H1 (cell line): ENCODE data around the gene PAQR9. TPM values are rescaled to one million over a fixed set of nuclear protein-coding genes. Genes with fewer than 3 reads are reported as not detected.

Experiments
- CTCF ChIA-PET: fragments of 300-600 bp; sonication (Branson Sonifier 250); formaldehyde crosslinking; loops from one replicate; lab custom pipeline; 2021; ENCODE audit not compliant: partially characterized antibody; lab: Charles Lee
- POLR2A ChIA-PET: fragments of 300-600 bp; sonication (Branson Sonifier 250); formaldehyde crosslinking; loops from one replicate; lab custom pipeline; 2021; ENCODE audit warnings: inconsistent platforms; ENCODE audit not compliant: partially characterized antibody; lab: Charles Lee
- DNase-seq, 2 experiments: peaks; one replicate each; pipeline versions ENCODE4 v3.0.0 to v3.0.0-alpha.2; 2010 to 2022; ENCODE audit warnings: low spot score in 2 of 2, low read depth in 1 of 2, mixed read lengths in 1 of 2
- FAIRE-seq: peaks from 2 replicates; lab custom pipeline; 2011; peaks lifted over from hg19 to GRCh38; lab: Jason Lieb, UNC
- H2AFZ ChIP-seq: 2 replicates; pipeline ENCODE4 v1.8.1; 2012; ENCODE audit warnings: low read length, inconsistent platforms
- H2AK5ac ChIP-seq: 2 replicates; pipeline ENCODE4 v1.6.1; 2013; ENCODE audit warnings: low read depth, low read length
- H2BK120ac ChIP-seq: replicated peaks from 2 replicates; pipeline ENCODE3; 2013; ENCODE audit warnings: low read depth, low read length, inconsistent platforms
- H2BK12ac ChIP-seq: 2 replicates; pipeline ENCODE4 v1.6.1; 2013; ENCODE audit warnings: low read depth, low read length
- H2BK15ac ChIP-seq: 2 replicates; pipeline ENCODE4 v1.6.1; 2013; ENCODE audit warnings: low read length
- H2BK20ac ChIP-seq: 2 replicates; pipeline ENCODE4 v1.6.1; 2013; ENCODE audit warnings: low read length
- H2BK5ac ChIP-seq: 2 replicates; pipeline ENCODE4 v1.6.1; 2013; ENCODE audit warnings: low read depth, low read length
- H3K14ac ChIP-seq: 2 replicates; pipeline ENCODE4 v1.6.1; 2013; ENCODE audit warnings: inconsistent platforms; ENCODE audit not compliant: insufficient read length
- H3K18ac ChIP-seq: 2 replicates; pipeline ENCODE4 v1.6.1; 2013; ENCODE audit warnings: low read length; ENCODE audit errors: extremely low read depth
- H3K23ac ChIP-seq: 2 replicates; pipeline ENCODE4 v1.6.1; 2013; ENCODE audit warnings: inconsistent platforms; ENCODE audit not compliant: insufficient read length
- H3K23me2 ChIP-seq: 2 replicates; pipeline ENCODE4 v1.6.1; 2013; ENCODE audit warnings: low read depth, low read length
- H3K27ac ChIP-seq: 2 replicates; pipeline ENCODE4 v1.6.1; 2011; ENCODE audit warnings: low read depth, low read length, inconsistent platforms
- H3K27me3 ChIP-seq, 4 experiments: replicated peaks in 1 of 4; 1 replicate in 1 of 4; 2 replicates in 3 of 4; pipeline versions ENCODE4 v1.6.1 to v1.8.1; 2011 to 2013; ENCODE audit warnings: low read length in 3 of 4, mild to moderate bottlenecking in 3 of 4, inconsistent platforms in 2 of 4, mixed read lengths in 2 of 4, moderate library complexity in 1 of 4; ENCODE audit not compliant: control insufficient read depth in 3 of 4, insufficient read depth in 3 of 4; ENCODE audit errors: extremely low read depth in 1 of 4
- H3K36me3 ChIP-seq, 4 experiments: 2 replicates each; pipeline versions ENCODE4 v1.6.1 to v1.8.1; 2011 to 2013; ENCODE audit warnings: mild to moderate bottlenecking in 4 of 4, low read length in 3 of 4, moderate library complexity in 2 of 4, control low read depth in 1 of 4, inconsistent platforms in 1 of 4; ENCODE audit not compliant: insufficient read depth in 4 of 4, control insufficient read depth in 2 of 4
- H3K4ac ChIP-seq: replicated peaks from 2 replicates; pipeline ENCODE3; 2013; ENCODE audit warnings: low read length, low read depth, mixed read lengths, inconsistent platforms; ENCODE audit not compliant: insufficient read length
- H3K4me1 ChIP-seq, 4 experiments: replicated peaks in 1 of 4; 1 replicate in 1 of 4; 2 replicates in 3 of 4; pipeline versions ENCODE4 v1.6.1 to v1.8.1; 2011 to 2013; ENCODE audit warnings: low read length in 3 of 4, inconsistent platforms in 2 of 4, mixed read lengths in 1 of 4; ENCODE audit not compliant: insufficient read depth in 4 of 4, control insufficient read depth in 3 of 4
- H3K4me2 ChIP-seq, 2 experiments: 2 replicates each; pipeline versions ENCODE4 v1.6.1 to v1.8.1; 2011 to 2013; ENCODE audit warnings: low read depth in 2 of 2, low read length in 2 of 2, control low read depth in 1 of 2, inconsistent platforms in 1 of 2, mild to moderate bottlenecking in 1 of 2; ENCODE audit not compliant: insufficient read depth in 1 of 2
- H3K4me3 ChIP-seq, 4 experiments: fragments of 200-600, 300-600 bp in 1 of 4; sonication (generic), shearing (Covaris generic), sonication (Bioruptor Twin) in 1 of 4; 2 replicates each; pipeline versions ENCODE4 v1.5.1 to v1.8.1; 2011 to 2016; ENCODE audit warnings: low read length in 4 of 4, low read depth in 3 of 4, control low read depth in 2 of 4, inconsistent platforms in 2 of 4, mild to moderate bottlenecking in 2 of 4, mixed read lengths in 1 of 4, moderate library complexity in 1 of 4; ENCODE audit not compliant: insufficient read depth in 2 of 4; ENCODE audit errors: extremely low read depth in 1 of 4
- H3K56ac ChIP-seq: replicated peaks from 2 replicates; pipeline ENCODE3; 2013; ENCODE audit warnings: low read depth, mild to moderate bottlenecking, mixed read lengths, low read length, inconsistent platforms; ENCODE audit not compliant: insufficient read length
- H3K79me1 ChIP-seq: 2 replicates; pipeline ENCODE4 v1.6.1; 2013; ENCODE audit warnings: low read depth, low read length, control low read depth
- H3K79me2 ChIP-seq, 2 experiments: 2 replicates each; pipeline versions ENCODE4 v1.6.1 to v1.8.1; 2012 to 2013; ENCODE audit warnings: low read length in 2 of 2, mild to moderate bottlenecking in 2 of 2, inconsistent platforms in 1 of 2; ENCODE audit not compliant: insufficient read depth in 2 of 2, control insufficient read depth in 1 of 2
- H3K9ac ChIP-seq, 4 experiments: replicated peaks in 1 of 4; 1 replicate in 1 of 4; 2 replicates in 3 of 4; pipeline versions ENCODE4 v1.6.1 to v1.8.1; 2011 to 2013; ENCODE audit warnings: low read depth in 3 of 4, low read length in 3 of 4, control low read depth in 2 of 4, mild to moderate bottlenecking in 2 of 4, moderate library complexity in 2 of 4, inconsistent platforms in 1 of 4; ENCODE audit errors: extremely low read depth in 1 of 4
- H3K9me3 ChIP-seq, 2 experiments: 2 replicates each; pipeline versions ENCODE4 v1.6.1 to v1.8.1; 2012 to 2013; ENCODE audit warnings: mild to moderate bottlenecking in 2 of 2, moderate library complexity in 2 of 2, control low read depth in 1 of 2, inconsistent platforms in 1 of 2, low read depth in 1 of 2, low read length in 1 of 2, mixed read lengths in 1 of 2; ENCODE audit not compliant: insufficient read depth in 2 of 2
- H4K20me1 ChIP-seq, 2 experiments: replicated peaks in 1 of 2; 2 replicates each; pipeline versions ENCODE3 to v1.8.1; 2011 to 2013; ENCODE audit warnings: inconsistent platforms in 2 of 2, low read length in 2 of 2, mild to moderate bottlenecking in 1 of 2; ENCODE audit not compliant: insufficient read depth in 2 of 2, control insufficient read depth in 1 of 2
- H4K5ac ChIP-seq: 2 replicates; pipeline ENCODE4 v1.6.1; 2013; ENCODE audit warnings: low read length, low read depth, mixed read lengths, inconsistent platforms; ENCODE audit not compliant: insufficient read length
- H4K8ac ChIP-seq: 2 replicates; pipeline ENCODE4 v1.8.0; 2013; ENCODE audit warnings: mild to moderate bottlenecking, moderate library complexity, low read length, inconsistent platforms; ENCODE audit not compliant: insufficient read depth; ENCODE audit errors: extremely low read depth
- H4K91ac ChIP-seq: replicated peaks from 2 replicates; pipeline ENCODE3; 2013; ENCODE audit warnings: low read length, mixed read lengths, inconsistent platforms; ENCODE audit not compliant: insufficient read length
- ATF3 ChIP-seq: IDR thresholded peaks from 2 replicates; pipeline ENCODE4 v1.6.1; 2011; ENCODE audit warnings: low read depth, mild to moderate bottlenecking, low read length; ENCODE audit not compliant: insufficient read depth
- CBX5 ChIP-seq: fragments of 300-800, 300-1000 bp; sonication (generic); IDR thresholded peaks from 2 replicates; pipeline ENCODE4 v1.7.1; 2016; ENCODE audit warnings: antibody characterized with exemption, low read length, low read depth
- CEBPB ChIP-seq: IDR thresholded peaks from 2 replicates; pipeline ENCODE4 v1.6.1; 2012; ENCODE audit warnings: low read depth, low read length
- CHD1 ChIP-seq: IDR thresholded peaks from 2 replicates; pipeline ENCODE4 v1.6.1; 2012; ENCODE audit warnings: low read depth, low read length, improper control_type of control experiment
- EGR1 ChIP-seq: IDR thresholded peaks from 2 replicates; pipeline ENCODE4 v1.6.1; 2011; ENCODE audit warnings: low read depth, low read length, borderline replicate concordance
- EZH2 ChIP-seq: fragments of 200-600 bp; sonication (generic); IDR thresholded peaks from 2 replicates; pipeline ENCODE4 v1.7.1; 2012; ENCODE audit warnings: low read depth, mild to moderate bottlenecking, moderate library complexity, low read length, inconsistent platforms; ENCODE audit not compliant: severe bottlenecking
- FOSL1 ChIP-seq: IDR thresholded peaks from 2 replicates; pipeline ENCODE4 v1.6.1; 2011; ENCODE audit warnings: mild to moderate bottlenecking, low read depth, low read length, moderate library complexity; ENCODE audit not compliant: insufficient read depth
- GABPA ChIP-seq: IDR thresholded peaks from 2 replicates; pipeline ENCODE4 v1.6.1; 2011; ENCODE audit warnings: mild to moderate bottlenecking, low read length, moderate library complexity, borderline replicate concordance; ENCODE audit not compliant: insufficient read depth
- POLR2AphosphoS5 ChIP-seq: IDR thresholded peaks from 2 replicates; pipeline ENCODE4 v1.6.1; 2011; ENCODE audit warnings: low read depth, low read length
- RXRA ChIP-seq: IDR thresholded peaks from 2 replicates; pipeline ENCODE4 v1.6.1; 2011; ENCODE audit warnings: low read depth, mild to moderate bottlenecking, low read length, moderate library complexity; ENCODE audit not compliant: insufficient read depth
- SAP30 ChIP-seq: fragments of 300-600 bp; sonication (generic); IDR thresholded peaks from 2 replicates; pipeline ENCODE4 v1.7.1; 2012; ENCODE audit warnings: low read length, moderate library complexity, mild to moderate bottlenecking, inconsistent platforms; ENCODE audit not compliant: insufficient read depth, insufficient replicate concordance
- YY1 ChIP-seq: IDR thresholded peaks from 2 replicates; pipeline ENCODE4 v1.6.1; 2011; ENCODE audit warnings: low read depth, mild to moderate bottlenecking, low read length
- WGBS, 2 experiments: shearing (Covaris generic) in 1 of 2; methylation state at CpG; one replicate each; pipeline versions ENCODE4 v1.1.6 to v1.1.7; 2013 to 2015; ENCODE audit warnings: low lambda C conversion rate in 2 of 2, mixed read lengths in 2 of 2, inconsistent platforms in 1 of 2, low coverage in 1 of 2, missing lambda C conversion rate in 1 of 2; ENCODE audit not compliant: insufficient replicate concordance in 2 of 2, insufficient coverage in 1 of 2, insufficient read length in 1 of 2; ENCODE audit errors: extremely low coverage in 1 of 2, missing lambda C conversion rate in 1 of 2; 5-methylcytosine and 5-hydroxymethylcytosine counted together
- polyA plus RNA-seq, 7 experiments: library from polyadenylated mRNA; depleted of rRNA in 3 of 7; stranded (reverse) in 5 of 7; unstranded in 2 of 7; fragments of >200 nt in 5 of 7; fragments of 200-250 nt in 2 of 7; gene quantifications; 1 replicate in 5 of 7; 2 replicates in 1 of 7; 4 replicates in 1 of 7; pipeline versions ENCODE4 v1.2.1 to v1.2.3, GENCODE V29; 2011 to 2013; ENCODE audit warnings: missing spikeins in 2 of 7, mixed read lengths in 2 of 7
- total RNA-seq: library from RNA; stranded (reverse); fragmentation: NEBNext Ultra II Directional; extraction: Animal tissue kit (Norgen Biotek cat#: 25700); gene quantifications from 2 replicates; pipeline ENCODE4 v1.2.1, GENCODE V29; 2021

PAQR9 gene
- total and polyA plus RNA-seq, 2 of the 8 experiments (the other 6 are each of a cell fraction or from before 2014, with no cell fraction given), result 2.6 to 5.2 TPM

- Histone ChIP-seq H2BK15ac (no peak overlapping the region), H3K9me3 (no peaks in the 10 kb centered on the region), H2BK12ac (no peak overlapping the region), H3K36me3 (no peaks in the 10 kb centered on the region), H3K14ac (no peak overlapping the region), H3K23ac (no peak overlapping the region), H2AFZ (no peak overlapping the region), H2BK5ac (no peak overlapping the region), H2BK20ac (no peak overlapping the region), H3K4me3 (no peak overlapping the region), H3K79me1 (no peaks in the 10 kb centered on the region), H3K9ac (no peak overlapping the region), H3K27ac (no peak overlapping the region), H2AK5ac (no peak overlapping the region), H4K20me1 (no peaks in the 10 kb centered on the region), H3K4me1 (no peaks in the 10 kb centered on the region), H2BK120ac (no peak overlapping the region), H3K56ac (no peak overlapping the region), H3K18ac (no peak overlapping the region), H4K8ac (no peak overlapping the region), H4K5ac (no peak overlapping the region), H3K27me3 (no peaks in the 10 kb centered on the region), H4K91ac (no peak overlapping the region), H3K23me2 (no peaks in the 10 kb centered on the region), H3K4ac (no peak overlapping the region), H3K79me2 (no peaks in the 10 kb centered on the region), H3K4me2 (no peak overlapping the region)
- 87% methylated on average over 3 of the region's 3 CpGs; no CpG with 5 or more reads in 1 of the 2 experiments for WGBS, 2 experiments
- TF ChIP-seq RXRA (no peak), GABPA (no peak), EZH2 (no peak), POLR2AphosphoS5 (no peak), ATF3 (no peak), CEBPB (no peak), YY1 (no peak), EGR1 (no peak), FOSL1 (no peak), CBX5 (no peak), CHD1 (no peak), SAP30 (no peak)
- CTCF ChIA-PET, result interaction anchor here (0.7 to 6.7 kb wide), 29 partner anchors 9 to 1386 kb away, joined by 3 to 51 read pairs (median 5); partner anchors contain the start of gene PCOLCE2
- POLR2A ChIA-PET, result interaction anchor here (1.2 to 1.5 kb wide), 2 partner anchors 17 to 71 kb away, joined by 3 read pairs; partner anchors contain the start of gene U2SURP
- no peak for FAIRE-seq
- DNase-seq, result no peak
These were observed 33.0 kb downstream of the PAQR9 start for GRCh38 chr3:142930463-142930862.
